ENCODE data around the gene ZBTB9.

The ZBTB9 gene

DNA sequence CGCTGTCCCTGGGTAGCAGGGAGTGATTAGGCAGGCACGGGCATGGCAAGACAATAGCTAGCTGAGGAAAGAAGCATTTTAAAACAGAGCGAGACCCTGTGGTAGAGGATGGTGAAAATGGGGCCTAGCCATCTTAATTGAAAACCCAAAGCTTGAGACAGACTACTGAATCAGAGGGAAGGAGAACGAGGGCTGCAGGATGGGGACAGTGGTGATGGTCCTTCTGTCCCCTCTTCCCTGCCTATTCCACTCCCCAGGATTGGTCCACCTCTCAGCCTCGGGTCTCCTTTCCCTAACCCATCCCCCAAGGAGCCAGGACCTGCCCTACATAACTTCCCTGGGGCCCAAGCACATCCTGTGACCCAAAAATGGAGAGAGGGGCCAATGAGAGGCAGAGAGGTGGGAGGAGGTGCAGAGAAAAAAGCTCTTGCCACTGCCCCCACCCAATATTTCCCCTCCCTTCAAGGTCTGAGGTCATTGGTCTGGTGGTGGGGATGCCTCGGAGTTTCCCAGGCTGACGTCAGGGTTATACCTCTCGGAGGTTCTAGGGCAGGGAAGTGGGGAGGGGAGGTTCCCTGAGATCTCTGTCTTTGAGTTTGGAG, 35.6 kb upstream of the ZBTB9 start:
- peak; percentile 84 for DNase-seq

DNA sequence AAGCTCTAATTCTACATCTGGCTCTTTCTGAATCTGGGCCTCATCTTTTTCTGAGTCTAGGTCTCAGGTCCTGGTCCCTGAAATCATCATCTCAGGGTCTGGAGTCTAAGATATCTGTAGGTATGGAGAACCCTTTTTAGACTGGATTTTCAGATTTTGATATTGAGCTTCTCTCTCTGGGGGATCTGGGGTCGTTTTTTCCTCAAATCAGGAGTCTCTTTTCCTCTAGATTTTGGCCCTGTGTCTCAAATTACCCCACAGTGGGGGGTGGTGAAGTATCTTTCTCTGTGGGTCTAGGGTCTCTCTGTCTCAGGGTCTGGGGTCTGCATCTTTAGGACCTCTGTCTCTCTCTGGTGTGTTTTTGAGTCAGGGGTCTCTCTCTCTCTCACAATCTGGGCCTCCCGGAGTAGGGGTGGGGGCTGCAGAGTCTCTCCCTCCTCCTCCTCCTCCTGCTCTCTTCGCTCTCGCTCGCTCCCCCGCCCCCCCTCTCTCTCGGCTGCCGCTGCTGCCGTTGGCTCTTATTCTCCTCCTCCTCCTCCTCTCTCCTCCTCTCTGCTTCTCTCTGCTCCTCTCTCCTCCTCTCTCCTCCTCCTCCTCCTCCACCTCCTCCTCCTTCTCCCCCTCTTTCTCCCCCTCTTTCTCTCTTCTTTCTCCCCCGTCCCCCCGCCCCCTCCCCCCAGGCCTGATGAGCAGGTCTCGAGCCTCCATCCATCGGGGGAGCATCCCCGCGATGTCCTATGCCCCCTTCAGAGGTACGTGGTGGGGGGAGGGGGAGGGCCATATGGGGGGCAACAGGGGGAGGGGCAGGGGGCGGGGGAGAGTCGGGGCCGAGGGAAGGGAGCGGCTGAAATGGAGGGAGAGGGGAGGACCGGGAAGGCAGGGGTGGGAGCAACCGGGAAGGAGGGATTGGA, 34.5 kb upstream of the ZBTB9 start, which contains the start of gene SYNGAP1:
Gene SYNGAP1 (plus strand): TSS at position 486 of the 911 bp plus-strand sequence. CDS start 200 bp downstream, at position 686.
- DNase-seq = peak; percentile 52

DNA sequence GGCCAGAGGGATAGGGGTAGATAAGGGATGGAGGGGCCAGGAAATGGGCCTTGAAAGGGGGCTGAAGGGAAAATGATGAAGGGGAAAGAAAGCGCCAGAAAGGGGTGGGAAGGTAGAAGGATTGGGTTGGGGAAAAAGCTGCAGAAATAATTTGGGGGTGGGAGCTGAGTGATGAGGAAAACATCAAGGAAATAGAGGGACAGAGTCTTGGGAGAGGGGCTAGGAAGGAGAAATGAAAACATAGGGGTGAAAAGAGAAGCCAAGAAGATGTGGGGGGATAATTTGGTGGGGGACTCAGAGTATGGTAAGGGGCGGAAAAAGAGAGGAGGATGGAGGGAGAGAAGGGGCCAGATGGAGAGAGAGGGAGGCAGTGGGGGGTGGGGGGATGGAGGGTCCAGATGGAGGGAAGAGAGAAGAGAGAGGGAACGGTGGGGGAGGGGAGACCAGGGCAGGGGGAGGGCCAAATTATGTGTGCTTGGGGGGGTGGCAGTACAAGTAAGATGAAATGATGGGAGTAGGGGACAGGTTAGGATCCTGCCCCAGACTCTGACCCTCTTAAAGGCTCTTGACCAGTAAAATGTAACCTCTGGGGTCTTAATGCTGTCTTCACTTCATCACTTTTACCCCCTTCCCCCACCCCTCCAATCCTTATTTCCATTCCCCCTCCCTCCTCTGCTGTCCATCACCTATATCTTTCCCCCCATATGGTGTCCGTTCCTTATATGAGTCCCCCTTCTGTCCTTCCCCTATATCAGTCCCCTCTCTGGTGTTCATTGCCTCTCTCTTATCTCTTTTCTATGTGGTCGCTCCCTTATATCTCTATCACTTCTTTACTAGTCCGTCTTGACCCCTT, 33.7 kb upstream of the ZBTB9 start:
- DNase-seq = no peak

GRCh38 chr6:33421344-33421643, 33.1 kb upstream of the ZBTB9 start:
- no peak for DNase-seq

DNA sequence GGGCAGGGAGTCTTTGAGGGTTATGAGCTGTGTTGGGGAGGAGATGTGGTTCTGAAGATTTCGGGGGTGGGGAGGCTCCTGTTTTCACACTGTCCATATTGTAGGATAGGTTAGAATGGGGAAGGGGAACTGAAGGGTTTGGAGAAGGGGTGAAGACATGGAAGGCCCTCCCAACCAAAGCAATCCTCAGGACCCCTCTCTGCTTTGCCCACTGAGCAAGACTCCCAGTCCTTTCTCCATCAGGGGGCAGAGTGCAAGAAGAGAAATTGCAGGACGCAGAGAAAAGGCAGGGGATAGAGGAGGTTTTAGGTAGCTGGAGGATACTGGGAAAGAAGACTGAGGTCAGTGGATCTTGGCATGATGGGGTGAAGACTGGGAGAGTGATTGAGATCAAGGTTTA, 30.6 kb upstream of the ZBTB9 start:
- no peak for DNase-seq

DNA sequence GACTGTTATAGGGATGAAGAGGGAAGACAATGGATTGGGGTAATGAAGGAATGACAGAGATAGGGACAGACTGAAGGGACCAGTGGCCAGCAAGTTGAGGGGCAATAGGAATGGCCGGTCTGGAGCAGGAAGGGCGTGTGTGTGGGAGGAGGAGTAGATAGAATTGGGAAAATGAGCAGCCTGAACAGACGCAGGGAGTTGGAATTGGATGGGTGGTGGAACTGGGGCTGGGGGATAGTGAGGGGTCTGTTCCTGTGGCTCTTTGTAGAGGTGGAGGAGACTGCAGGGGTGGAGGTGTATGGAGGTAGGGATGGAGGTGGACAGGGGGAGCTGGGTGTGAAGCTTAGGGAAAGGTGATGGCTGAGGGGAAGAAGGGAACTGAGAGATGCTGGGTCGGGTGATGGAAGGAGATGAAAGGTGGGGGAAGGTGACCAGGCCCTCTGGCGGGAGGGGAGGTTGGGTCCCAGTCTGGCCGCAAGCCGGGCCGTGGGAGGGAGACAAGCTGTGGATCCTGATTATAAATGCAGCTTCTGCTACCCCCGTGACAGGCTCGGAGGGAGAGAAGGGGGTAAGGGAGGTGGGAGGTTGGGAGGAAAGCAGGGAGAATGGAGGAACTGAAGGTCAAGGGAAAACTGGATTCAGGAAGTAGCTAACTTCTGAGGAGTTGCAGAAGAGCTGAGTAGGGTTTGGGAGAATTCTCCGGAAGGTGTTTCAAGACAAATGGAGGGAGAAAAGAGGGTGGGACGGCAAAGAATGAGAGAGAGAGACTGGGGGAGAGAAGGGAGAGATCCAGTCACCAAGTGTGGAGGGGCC, 29.3 kb upstream of the ZBTB9 start:
- no peak for DNase-seq

DNA sequence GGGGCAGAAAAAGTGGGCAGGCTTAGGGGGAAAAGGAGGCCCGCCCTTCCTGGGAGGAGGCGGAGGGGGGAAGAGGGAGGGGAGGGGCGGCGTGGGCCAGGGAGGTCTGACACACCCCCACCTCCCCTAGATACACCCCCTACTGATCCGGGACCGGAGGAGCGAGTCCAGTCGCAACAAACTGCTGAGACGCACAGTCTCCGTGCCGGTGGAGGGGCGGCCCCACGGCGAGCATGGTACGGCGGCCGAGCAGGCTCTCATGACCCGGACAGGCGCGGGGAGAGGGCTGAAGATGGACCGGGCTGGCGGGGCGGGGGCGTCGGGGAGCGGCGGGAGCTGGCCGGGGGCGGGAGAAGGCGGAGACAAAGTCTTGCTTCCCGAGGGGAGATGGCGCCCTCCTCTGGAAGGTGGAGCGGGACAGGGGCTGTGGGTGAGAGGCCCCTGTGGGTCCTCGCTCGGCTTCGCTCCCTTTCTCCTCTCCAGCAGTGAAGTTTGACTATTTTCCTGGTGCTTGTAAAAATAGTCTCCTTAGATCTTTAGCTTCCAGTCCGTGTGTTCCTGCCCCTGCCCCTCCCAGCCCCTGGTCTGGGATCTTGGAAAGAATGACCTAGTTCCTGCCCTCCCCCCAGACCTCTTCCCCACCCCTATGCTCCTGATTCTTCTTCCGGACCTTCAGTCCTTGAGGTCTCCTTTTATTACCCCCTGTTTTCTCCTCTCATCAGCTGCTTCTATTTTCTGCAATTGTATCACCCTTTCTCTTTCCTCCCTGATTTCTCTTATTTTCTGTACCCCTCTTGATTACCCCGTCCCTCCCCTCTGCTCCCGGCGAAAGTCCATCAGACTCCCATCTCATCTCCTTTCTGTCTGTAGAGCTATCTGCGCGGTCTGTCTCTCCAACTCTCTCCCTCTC, 28.5 kb upstream of the ZBTB9 start:
- DNase-seq = peak; percentile 90

- DNase-seq = peak; percentile 72
These were observed 27.5 kb upstream of the ZBTB9 start for GRCh38 chr6:33426590-33427511.

DNA sequence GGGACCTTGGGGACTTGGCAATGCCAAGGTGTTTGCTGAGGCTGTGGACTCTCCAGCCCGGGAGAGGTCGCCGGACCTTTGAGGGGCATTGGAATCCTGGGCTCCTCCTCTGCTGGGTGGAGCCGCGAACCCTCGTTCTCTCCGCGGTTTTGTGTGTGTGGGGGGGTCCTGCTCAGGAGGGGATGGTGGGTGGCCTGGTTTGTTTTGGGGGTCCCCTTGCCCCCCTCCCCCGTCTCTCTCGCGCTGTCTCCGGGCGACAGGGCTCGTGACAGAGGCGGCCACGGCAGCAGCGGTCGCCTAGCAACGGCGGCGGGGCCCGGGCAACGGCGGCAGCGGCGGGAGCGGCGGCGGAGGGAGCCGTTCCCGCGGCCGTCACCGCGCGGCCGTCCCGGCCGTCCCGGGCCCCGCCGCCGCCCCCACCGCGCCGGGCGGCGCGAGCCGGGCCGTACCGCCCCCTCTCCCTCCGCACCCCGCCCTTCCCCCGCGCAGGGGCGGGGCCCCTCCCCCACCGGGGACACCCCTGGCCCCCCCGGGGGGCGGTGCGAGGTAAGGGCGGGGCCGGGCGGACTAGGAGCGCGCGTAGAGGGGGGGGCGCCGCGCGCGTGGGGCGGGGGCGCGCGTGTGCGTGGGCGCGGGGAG, 26.7 kb upstream of the ZBTB9 start:
- DNase-seq = peak; percentile 69

GRCh38 chr6:33428224-33428965, 26.0 kb upstream of the ZBTB9 start:
- no peak for DNase-seq

DNA sequence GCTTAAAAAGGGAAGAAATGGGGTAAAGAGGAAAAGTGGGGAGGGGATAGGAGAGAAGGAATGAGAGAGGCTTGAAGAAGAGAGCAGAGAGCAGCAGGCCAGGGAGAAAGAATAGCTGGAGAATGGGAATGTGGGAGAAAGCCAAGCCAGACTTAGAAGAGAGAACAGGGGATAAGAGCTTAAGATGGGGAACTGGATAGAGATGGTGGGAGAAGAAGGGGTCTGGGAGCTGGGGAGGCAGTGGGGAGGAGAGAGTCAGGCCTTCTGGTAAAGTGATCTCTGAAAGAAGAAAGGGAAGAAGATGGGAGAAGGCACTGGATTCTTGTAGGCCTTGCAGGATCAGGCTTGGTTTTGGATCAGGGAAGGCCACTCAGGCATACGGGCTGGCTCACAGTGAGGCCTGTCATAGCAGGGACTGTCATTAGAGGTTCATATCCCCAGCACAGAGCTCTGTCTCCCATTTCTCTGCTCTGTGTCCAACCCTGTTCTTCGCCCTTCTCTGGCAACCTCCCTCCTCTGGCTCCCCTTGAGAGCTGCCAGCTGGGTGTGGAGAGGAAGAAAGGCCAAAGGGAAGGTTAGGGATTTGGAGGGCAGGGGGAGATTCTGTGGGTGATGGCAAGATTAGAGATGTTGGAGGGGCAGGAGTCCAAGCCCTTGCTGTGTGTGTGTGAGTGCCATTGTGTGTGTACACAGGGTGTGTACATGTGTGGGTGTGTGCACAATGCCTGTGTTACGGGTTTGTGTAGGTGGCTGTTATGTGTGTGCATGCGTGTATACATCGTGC, 25.2 kb upstream of the ZBTB9 start:
- DNase-seq = no peak

GRCh38 chr6:33429750-33430052, 24.7 kb upstream of the ZBTB9 start:
- no peak for DNase-seq

GRCh38 chr6:33430334-33430733, 24.0 kb upstream of the ZBTB9 start:
- no peak for DNase-seq

- DNase-seq = peak; percentile 89
These were observed 23.1 kb upstream of the ZBTB9 start for GRCh38 chr6:33430991-33431879.

GRCh38 chr6:33431880-33432541, 22.4 kb upstream of the ZBTB9 start:
- peak; percentile 47 for DNase-seq

DNA sequence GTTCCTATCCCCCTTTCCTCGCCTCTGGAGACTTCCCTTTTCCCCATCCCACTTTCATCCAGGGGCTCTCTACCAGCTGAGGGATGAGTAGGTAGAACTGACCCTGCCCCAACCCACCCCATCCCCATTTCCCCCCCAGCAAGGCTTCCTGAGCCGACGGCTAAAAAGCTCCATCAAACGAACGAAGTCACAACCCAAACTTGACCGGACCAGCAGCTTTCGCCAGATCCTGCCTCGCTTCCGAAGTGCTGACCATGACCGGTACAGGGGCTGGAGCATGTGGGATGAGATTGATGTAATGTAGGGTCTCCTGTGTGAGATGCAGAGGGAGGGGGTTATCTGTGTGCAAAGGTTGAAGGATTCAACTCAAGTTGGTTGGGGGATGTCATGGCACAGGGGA, 21.8 kb upstream of the ZBTB9 start:
- no peak for DNase-seq

- no peak for DNase-seq
These were observed 21.3 kb upstream of the ZBTB9 start for GRCh38 chr6:33433001-33433543.

Measured in CD4-positive, alpha-beta T cell treated with Interleukin-15 for 1 hour (primary cell).